Gastroesophageal sphincter (tissue), 3 donors: ENCODE results near the gene ACAP1.

ENCODE experiments used
- EP300 ChIP-seq: sonication (generic); formaldehyde crosslinking; IDR thresholded peaks from one replicate; pipeline ENCODE4 v1.6.1; 2017; ENCODE audit warnings: antibody characterized with exemption, mild to moderate bottlenecking
- POLR2A ChIP-seq, 2 donors: fragments of 450-650 bp; IDR thresholded peaks; one replicate each; pipeline ENCODE4 v1.6.1; 2017; ENCODE audit warnings: antibody characterized with exemption in 2 of 2, mild to moderate bottlenecking in 2 of 2, moderate library complexity in 1 of 2
- POLR2AphosphoS5 ChIP-seq: sonication (generic); formaldehyde crosslinking; IDR thresholded peaks from one replicate; pipeline ENCODE4 v1.6.1; 2017; ENCODE audit warnings: antibody characterized with exemption
- TF ChIP-seq, protein P1 (sequence below), 4 experiments: fragments of 200-600 bp in 2 of 4; fragments of 450-650 bp in 2 of 4; sonication (generic) in 1 of 4; IDR thresholded peaks; one replicate each; pipeline ENCODE4 v1.5.1; 2017 to 2019; ENCODE audit warnings: antibody characterized with exemption in 4 of 4, mild to moderate bottlenecking in 2 of 4, moderate library complexity in 2 of 4

DNA sequence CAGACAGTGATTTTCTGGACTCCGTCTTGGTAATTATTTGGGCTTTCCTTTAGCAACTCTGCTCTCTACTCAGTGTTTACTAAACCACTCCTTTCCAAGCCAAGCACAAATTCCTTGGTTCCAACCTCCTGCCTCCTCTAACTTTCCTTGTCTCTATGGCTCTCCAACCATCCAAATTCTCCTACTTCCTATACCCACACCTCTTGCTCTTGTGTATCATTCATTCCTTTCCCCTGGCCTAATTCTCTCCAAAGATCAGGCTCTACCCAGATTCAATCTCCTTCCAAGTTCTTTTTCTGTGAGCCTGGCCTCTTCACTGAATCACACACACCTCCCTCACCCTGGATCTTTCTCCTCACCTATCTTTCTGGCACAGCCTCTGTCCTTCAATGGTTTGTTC is 8.3 kb upstream of the ACAP1 start:
- TF ChIP-seq, protein P1, sequence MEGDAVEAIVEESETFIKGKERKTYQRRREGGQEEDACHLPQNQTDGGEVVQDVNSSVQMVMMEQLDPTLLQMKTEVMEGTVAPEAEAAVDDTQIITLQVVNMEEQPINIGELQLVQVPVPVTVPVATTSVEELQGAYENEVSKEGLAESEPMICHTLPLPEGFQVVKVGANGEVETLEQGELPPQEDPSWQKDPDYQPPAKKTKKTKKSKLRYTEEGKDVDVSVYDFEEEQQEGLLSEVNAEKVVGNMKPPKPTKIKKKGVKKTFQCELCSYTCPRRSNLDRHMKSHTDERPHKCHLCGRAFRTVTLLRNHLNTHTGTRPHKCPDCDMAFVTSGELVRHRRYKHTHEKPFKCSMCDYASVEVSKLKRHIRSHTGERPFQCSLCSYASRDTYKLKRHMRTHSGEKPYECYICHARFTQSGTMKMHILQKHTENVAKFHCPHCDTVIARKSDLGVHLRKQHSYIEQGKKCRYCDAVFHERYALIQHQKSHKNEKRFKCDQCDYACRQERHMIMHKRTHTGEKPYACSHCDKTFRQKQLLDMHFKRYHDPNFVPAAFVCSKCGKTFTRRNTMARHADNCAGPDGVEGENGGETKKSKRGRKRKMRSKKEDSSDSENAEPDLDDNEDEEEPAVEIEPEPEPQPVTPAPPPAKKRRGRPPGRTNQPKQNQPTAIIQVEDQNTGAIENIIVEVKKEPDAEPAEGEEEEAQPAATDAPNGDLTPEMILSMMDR (IDR thresholded peaks at IDR 0.05) = no peak
- TF ChIP-seq POLR2A (IDR thresholded peaks at IDR 0.05) = no peak
- no peak for TF ChIP-seq POLR2AphosphoS5
- TF ChIP-seq EP300 = no peak
